ENCODE data around the gene DDX24.

GRCh38 chr14:94126419-94126677 is 45.3 kb upstream of the DDX24 start:
- TF ChIP-seq POLR2A (IDR thresholded peaks at IDR 0.05; ENCODE audit: low read length) (no peak), GATA1 (IDR thresholded peaks at IDR 0.05; ENCODE audit: low read depth, low read length) (no peak)

All from erythroblast (primary cell).